Measurements from ENCODE around the gene MILR1.
"Not testable (repeated sequence)": the region's sequence is repeated elsewhere in the genome, so short reads cannot be mapped to it uniquely, and the experiment has no call there.

MILR1 gene, protein sequence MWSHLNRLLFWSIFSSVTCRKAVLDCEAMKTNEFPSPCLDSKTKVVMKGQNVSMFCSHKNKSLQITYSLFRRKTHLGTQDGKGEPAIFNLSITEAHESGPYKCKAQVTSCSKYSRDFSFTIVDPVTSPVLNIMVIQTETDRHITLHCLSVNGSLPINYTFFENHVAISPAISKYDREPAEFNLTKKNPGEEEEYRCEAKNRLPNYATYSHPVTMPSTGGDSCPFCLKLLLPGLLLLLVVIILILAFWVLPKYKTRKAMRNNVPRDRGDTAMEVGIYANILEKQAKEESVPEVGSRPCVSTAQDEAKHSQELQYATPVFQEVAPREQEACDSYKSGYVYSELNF

DNA sequence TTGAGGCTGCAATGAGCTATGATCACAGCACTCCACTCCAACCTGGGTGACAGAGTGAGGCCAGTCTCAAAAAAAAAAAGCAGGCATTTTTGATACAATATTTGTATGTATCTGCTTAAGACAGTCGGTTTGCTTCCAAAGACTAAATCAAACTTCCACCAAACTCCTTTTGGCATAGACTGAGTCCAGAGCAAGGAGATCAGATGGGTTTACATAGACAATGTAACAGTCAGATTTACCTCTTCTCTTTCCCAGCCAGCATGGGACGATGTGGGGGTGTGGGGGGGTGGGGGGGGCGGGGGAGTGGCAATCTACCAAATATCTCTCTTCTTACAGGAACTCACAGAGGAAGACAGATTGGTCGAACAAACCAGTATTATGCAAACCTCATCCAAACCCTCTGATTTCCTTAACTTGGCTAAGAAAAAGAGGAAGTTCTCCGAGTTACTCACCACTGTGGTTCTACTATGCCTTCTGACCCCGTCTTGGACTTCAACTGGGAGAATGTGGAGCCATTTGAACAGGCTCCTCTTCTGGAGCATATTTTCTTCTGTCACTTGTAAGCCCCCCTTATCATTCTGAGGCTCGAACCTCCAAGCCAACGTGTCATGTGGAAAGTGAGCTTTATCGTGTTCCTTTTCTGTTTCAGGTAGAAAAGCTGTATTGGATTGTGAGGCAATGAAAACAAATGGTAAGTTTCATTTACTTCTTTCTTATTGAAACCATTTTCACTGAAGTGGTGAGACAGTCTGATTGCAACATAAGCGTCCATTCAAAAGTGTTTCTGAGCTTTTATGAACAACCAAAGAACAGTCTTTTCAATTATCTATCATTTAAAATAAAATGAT is at the start of gene MILR1:
TSS of gene MILR1 (plus strand) at position 451 of the 848 bp plus-strand sequence. CDS start at position 505, 54 bp downstream.
- DNase-seq: peak; percentile 56

DNA sequence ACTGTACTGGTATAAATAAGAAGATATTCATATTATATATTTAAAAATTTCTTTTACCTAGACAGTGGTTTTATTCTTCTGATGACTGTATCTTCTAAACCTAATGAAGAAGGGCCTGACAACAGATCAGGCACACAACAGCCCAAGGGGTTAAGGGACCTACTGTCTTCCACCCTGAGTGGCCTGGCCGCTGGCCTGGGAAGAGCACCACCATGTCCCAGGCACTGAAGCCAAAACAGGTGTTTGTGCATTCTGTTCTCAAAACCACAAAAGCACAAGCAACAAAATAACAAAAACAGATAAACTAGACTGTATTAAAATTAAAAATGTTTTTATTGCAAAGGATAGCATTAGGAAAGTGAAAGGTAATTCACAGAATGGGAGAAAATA is 49.2 kb upstream of the MILR1 start:
- no peak for DNase-seq

DNA sequence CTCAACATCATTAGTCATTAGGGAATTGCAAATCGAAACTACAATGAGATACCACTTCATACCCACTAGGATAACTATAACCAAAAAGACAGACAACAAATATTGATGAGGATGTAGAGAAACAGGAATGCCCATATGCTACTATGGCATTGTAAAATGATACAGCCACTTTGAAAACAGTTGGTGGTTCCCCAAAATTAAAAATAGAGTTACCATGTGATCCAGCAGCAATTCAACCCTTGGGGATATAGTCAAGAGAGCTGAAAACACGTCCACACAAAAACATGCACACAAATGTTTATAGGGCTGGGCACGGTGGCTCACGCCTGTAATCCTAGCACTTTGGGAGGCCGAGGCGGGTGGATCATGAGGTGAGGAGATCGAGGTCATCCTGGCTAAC is 48.3 kb upstream of the MILR1 start:
- DNase-seq: no peak

DNA sequence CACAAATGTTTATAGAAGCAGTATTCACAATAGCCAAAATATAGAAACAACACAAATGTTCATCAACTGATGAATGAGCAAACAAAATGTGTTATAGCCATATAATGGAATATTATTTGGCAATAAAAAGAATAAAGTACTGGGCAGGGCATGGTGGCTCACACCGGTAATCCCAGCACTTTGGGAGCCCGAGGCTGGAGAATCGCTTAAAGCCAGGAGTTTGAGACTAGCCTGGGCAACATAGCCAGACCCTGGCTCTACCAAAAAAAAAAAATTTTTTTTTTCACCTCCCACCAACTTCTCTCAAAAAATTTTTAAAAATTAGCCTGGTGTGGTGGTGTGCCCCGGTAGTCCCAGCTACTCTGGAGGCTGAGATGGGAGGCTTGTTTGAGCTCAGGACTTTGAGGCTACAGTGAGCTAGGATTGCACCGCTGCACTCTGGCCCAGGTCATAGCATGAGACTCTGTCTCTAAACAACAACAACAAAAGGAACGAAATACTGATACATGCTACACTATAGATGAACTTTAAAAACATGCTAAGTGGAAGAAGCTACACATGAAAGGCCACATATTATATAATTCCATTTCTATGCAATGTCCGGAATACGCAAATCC is 47.6 kb upstream of the MILR1 start:
- DNase-seq: no peak

DNA sequence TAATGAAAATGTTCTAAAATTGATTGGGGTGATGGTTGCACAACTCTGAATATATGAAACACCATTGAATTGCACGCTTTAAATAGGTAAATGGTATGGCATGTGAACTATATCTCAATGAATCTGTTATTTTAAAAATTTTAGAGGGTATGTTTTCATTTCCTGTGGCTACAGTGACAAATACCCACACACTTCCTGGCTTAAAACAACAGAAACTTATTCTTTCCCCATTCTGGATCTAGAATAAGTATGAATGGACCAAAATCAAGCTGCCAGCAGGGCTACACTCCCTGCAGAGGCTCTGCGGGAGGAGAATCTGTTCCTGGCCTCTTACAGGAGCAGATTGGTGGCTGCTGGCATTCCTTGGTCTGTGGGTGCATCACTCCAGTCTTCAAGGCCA is 47.0 kb upstream of the MILR1 start:
- no peak for DNase-seq

DNA sequence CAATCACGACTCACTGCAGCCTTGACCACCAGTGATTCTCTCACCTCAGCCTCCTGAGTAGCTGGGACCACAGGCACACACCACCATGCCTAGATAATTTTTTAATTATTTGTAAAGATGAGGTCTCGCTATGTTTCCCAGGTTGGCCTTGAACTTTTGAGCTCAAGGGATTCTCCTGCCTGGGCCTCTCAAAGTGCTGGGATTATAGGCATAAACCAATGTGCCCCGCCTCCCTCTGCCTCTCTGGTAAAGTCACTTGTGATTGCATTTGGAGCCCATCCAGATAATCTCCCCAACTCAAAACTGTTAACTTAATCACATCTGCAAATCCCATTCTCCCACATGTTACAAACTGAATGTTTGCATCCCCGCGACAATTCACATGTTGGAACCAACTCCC is 46.4 kb upstream of the MILR1 start:
- DNase-seq: no peak

DNA sequence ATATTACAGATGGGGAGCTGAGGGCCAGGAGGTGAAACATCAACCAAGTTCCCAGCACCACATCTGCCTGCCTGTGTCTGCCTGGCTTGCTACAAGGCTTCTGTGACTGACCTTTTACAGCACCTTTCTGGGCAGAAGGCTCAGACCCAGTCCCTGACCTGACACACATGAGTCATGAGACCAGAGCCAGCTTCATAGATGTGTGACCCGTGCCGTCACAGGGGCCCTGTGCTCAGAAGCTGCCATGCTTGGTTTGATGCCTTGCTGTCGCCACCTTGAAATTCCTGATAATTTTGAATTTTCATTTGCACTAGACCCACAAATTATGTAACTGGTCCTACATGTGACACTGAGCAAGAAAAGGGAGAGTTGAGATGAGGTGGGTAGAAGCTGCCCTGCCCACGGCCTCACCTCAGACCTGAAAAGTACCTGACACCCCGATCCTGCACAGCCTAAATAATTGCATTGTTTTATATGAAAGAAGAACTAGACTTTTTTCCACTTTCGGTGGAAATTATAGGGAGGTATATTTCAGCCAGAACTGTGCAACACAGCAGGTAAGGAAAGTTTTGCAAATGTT is 44.9 kb upstream of the MILR1 start:
- DNase-seq: no peak

DNA sequence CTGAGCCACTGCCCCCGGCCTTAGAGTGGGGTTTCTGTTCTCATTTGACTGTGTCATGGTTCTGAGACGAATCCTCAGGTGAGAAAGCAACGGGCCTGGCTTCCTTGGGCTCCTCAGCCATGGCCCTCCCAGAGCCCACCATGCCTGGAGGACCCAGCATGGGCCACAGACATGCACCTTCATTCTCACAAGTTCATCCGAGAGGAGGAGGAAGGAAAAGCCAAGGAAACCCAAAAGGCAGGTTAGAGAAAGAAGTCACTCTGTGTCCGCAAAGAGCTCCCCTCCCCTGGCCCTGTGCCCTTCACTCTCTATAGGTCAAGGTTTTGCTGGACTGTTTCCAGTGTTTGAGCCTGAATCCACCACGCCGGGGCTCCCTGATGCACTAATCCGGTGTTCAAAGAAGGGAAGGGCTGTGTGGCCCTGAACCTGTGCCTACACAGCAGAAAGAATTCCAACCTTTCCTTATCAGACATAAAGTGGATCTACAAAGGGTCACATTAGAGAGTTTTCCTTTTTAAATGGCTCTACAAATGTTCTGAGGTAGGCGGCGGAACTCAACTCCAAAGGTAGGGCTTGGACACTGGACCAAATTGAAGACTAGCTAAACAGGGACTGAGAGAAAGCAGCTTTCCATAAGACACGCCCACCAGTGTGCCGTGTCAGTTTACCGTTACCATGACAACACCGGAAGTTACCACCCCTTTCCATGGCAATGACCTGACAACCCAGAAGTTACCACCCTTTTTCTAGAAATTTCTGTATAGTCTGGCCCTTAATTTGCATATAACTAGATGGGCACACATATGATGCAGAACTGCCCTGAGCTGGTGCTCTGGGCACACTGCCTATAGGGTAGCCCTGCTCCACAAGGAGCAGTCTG is 42.4 kb upstream of the MILR1 start:
- DNase-seq: peak; percentile 62

DNA sequence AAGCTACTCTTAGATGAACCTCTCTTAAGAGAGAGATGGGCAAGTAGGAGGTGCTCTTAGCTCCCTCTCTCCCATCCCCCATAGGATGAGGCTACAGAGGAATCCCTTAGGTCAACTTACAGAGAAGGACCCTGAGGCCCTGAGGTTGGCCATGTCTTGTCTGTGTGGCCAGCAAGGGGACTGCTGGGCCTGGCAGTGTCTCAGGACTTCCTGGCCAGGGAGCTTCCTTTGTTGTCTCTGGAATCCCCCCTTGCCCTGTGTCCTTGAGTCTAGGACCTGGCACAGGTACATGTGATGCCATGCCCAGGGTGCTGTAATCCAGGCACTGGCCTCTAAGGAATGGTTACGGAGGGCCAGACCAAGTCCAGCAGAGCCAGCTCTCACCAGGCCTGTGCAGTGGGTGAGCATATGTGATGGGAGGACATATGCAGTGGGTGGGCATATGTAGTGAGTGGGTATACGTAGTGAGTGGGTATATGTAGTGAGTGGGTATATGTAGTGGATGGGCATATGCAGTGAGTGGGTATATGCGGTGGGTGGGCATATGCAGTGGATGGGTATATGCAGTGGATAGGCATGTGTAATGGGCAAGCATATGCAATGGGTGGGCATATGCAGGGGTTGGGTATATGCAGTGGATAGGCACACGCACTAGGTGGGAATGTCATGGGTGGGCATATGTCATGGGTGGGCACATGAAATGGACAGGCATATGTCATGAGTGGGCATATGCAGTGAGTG is 38.0 kb upstream of the MILR1 start:
- DNase-seq: no peak

DNA sequence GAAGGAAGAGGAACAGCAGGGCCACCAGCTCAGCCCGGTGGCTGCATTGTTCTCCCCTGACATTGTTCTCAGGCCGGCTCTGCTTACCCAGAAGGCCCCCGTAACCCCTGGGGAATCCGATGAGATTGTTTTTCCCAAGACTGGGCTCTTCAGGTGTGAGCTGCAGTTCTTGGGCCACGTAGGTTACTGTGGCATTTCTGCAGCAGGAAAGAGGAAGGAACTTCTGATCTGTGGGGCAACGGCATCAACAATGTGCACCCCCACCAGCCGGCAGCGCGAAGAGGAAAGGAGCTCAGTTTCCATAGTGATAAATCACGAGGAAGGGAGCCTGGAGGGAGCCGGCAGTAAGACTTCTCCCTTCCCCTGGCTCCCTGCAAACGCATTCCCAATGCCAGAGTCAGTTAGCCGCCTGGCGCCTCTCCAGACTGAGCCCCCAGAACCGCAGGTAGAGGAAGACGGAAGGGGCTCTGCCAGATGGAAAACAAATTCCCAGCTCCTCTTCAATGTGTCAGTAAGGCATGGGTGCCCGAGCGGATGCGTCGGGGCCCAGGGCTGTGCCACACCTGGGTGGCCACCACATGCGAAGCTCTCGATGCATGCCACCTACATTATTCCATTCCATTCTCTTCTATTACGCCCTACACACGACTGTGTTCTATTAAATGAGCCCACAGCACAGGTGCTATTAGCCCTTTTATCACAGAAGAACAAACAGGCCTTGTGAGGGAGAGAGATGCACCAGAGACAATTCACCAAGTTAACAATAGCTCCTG is 36.7 kb upstream of the MILR1 start:
- peak; percentile 45 for DNase-seq

DNA sequence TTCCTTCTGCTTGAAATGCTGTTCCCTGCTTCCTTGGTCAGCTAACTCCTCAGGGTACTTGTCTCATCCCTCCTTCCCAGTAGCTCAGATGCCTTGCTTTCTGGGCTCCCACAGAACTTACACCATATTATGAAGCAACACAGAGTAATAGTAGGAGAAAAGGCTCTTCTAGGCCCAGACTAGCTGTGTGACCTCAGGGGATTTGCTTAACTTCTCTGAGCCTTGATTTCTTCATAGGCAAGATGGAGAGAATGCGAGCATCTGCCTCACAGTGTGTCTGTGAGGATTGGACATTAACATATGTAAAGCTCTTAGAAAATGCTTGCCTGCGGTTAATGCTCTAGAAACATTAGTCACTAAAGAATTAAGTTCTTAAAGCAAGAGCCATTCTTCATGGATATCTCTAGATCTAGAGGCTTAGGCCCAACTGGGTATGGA is 36.0 kb upstream of the MILR1 start:
- DNase-seq: no peak

DNA sequence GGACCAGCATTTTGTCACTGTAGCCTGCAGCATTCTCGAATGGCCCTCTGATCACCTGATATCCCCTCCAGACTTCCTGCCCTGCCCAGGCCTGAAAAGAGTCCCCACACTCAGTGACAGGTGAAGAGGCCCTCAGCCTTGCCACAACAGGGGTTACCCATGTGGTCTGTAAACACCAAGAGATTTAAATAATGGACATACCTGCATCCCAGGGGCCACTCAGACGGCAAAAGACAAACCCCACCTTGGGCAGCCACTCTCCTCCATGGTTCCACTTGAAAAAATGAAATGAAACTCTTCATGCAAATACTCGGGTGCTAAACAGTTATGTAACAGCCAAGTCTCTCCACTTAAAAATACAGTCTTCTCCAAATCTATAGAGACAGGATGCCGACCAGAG is 35.4 kb upstream of the MILR1 start:
- DNase-seq: no peak

DNA sequence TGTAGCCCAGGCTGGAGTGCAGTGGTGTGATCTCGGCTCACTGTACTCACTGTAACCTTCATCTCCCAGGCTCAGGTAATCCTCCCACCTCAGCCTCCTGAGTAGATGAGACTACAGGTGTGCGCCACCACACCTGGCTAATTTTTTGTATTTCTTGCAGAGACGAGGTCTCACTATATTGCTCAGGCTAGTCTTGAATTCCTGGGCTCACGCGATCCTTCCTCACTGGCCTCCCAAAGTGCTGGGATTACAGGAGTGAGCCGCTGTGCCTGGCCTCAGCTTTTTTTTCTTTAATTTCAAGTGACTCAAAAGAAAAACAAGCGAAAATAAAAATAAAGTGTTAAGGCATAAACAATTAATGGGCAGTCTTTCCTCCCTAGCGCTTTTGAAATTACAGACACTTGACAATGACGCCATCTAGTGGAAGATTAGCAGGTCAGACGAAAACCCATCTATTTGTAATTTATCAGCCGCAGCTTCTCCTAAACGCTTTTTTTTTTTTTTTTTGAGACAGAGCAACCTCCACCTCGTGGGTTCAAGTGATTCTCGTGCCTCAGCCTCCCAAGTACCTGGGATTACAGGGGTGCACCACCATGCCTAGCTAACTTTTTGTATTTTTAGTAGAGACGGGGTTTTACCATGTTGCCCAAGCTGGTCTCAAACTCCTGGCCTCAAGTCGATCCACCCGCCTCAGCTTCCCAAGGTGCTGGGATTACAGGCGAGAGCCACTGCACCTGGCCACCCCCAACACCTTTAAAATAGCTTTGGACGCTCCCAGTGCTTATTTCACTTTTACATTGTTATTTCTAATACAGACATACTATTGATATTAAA is 30.2 kb upstream of the MILR1 start:
- DNase-seq: no peak

DNA sequence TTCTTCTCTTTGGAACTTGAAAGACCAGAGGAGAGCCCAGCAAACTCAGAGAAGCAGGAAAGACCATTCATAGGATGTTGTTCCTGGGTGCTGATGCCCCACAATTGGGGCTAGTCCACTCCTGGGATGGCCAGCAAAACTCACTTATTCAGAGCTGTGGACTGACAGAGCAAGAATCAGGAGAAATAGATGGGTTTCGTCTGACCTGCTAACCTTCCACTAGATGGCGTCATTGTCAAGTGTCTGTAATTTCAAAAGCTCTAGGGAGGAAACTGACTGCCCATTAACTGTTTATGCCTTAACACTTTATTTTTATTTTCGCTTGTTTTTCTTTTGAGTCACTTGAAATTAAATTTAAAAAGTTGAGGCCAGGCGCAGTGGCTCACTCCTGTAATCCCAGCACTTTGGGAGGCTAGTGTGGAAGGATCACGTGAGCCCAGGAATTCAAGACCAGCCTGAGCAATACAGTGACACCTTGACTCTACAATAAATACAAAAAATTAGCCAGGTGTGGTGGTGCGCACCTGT is 28.7 kb upstream of the MILR1 start:
- peak; percentile 34 for DNase-seq

DNA sequence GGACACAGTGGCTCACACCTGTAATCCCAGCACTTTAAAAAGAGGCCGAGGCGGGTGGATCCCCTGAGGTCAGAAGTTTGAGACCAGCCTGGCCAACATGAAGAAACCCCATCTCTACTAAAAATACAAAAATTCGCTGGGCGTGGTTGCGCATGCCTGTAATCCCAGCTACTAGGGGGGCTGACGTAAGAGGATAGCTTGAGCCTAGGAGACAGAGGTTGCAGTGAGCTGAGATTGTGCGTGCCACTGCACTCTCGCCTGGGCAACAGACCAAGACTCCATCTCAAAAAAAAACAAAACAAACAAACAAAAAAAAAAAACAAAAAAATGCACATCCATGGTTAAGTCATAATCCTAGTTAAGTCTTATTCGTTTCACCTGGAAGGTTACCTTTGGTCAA is 26.8 kb upstream of the MILR1 start:
- not testable (repeated sequence) for DNase-seq

DNA sequence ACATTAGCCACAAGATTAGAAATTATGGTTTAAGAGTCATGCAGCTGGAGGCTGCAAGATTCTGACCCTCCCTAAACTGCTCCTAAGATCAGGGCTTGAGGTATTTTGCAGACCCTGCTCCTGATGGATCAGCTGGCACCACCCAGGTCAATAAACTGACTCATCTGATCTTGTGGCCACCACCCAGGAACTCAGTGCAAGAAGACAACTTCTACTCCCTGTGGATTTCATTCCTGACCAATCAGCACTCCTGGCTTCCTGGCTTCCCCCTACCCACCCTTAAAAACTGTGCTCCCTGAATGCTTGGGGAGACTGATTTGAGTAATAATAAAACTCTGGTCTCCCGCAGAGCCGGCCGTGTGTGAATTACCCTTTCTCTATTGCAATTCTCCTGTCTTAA is 25.0 kb upstream of the MILR1 start:
- DNase-seq: no peak

DNA sequence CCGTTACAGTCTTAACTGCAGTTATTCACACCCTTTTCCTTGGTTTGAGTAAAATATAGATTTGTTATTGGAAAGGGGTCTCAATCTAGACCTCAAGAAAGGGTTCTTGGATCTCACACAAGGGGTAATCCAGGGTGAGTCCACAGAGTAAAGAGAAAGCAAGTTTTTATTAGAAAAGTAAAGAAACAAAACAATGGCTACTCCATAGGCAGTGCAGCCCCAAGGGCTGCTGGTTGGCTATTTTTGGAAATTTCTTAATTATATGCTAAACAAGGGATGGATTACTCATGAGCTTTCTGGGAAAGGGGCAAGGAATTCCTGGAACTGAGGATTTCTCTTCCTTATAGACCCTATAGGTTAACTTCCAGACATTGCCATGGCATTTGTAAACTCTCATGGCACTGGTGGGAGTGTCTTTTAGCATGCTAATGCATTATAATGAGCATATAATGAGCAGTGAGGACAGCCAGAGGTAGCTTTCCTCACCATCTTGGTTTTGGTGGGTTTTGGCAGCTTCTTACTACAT is 24.5 kb upstream of the MILR1 start:
- no peak for DNase-seq

DNA sequence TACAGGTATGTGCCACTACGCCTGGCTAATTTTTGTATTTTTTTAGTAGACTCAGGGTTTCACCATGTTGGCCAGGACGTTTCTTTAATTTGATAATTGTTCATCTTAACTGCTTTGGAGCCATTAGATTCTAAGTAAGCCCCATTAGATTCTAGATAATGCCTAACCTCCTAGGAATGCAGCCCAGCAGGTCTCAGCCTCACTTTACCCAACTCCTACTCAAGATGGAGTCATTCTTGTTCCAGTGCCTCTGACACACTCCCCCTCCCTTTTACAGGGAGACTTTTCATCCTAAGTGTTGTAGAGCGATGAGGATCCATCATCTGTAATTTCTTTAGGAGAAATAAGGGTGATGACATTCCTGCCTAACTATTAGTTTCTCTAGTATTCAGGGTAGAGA is 23.7 kb upstream of the MILR1 start:
- no peak for DNase-seq

DNA sequence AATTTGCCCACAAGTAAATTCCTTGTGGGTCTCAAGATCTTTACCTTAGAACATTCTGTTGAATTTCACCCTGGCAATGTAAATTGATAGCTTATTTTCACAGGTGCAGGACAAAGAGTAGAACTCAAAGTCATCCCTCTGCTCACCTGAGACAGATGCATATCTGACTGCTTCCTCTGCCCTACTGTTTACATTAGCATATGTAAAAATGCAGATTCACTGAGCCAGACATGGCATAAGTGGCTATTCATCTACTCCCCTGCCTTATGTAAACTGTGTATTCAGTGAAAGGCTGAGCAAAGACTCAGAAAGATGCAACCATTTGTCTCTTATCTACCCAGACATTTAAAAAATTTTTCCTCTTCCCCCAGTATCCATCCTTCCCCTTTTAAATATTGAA is 22.3 kb upstream of the MILR1 start:
- no peak for DNase-seq
